Neural progenitor cell (in vitro differentiated cells): Measurements from ENCODE around the gene RNF11. TPM values are rescaled to one million over a fixed set of nuclear protein-coding genes. Genes with fewer than 3 reads are reported as not detected.
"Not testable (repeated sequence)": the region's sequence is repeated elsewhere in the genome, so short reads cannot be mapped to it uniquely, and the experiment has no call there.

Experiments used
- DNase-seq: peaks from one replicate; pipeline ENCODE4 v3.0.0-alpha.2; 2016; ENCODE audit warnings: low spot score
- H2AFZ ChIP-seq: fragments of 200-600 bp; sonication (generic); replicated peaks from 2 replicates; pipeline ENCODE4 v1.6.1; 2016; ENCODE audit warnings: antibody characterized with exemption
- H3F3A ChIP-seq: fragments of 200-600 bp; sonication (generic); 2 replicates; pipeline ENCODE4 v1.6.1; 2016; ENCODE audit warnings: antibody characterized with exemption, low read depth
- H3K27ac ChIP-seq: fragments of 200-600 bp; sonication (generic); 2 replicates; pipeline ENCODE4 v1.5.1; 2016; ENCODE audit warnings: mild to moderate bottlenecking
- H3K27me3 ChIP-seq: fragments of 200-600 bp; sonication (generic); 2 replicates; pipeline ENCODE4 v1.6.1; 2016; ENCODE audit warnings: mild to moderate bottlenecking, moderate library complexity
- H3K36me3 ChIP-seq: fragments of 200-600 bp; sonication (generic); 2 replicates; pipeline ENCODE4 v1.5.1; 2016
- H3K4me1 ChIP-seq: fragments of 200-600 bp; sonication (generic); 2 replicates; pipeline ENCODE4 v1.6.1; 2016; ENCODE audit warnings: mixed run types
- H3K4me2 ChIP-seq: fragments of 200-600 bp; sonication (generic); 2 replicates; pipeline ENCODE4 v1.6.1; 2016
- H3K4me3 ChIP-seq: fragments of 200-600 bp; sonication (generic); 2 replicates; pipeline ENCODE4 v1.5.1; 2016
- H3K79me2 ChIP-seq: fragments of 200-600 bp; sonication (generic); 2 replicates; pipeline ENCODE4 v1.6.1; 2016; ENCODE audit warnings: low read depth
- H3K9ac ChIP-seq: fragments of 200-600 bp; sonication (generic); 2 replicates; pipeline ENCODE4 v1.6.1; 2016
- H3K9me3 ChIP-seq: fragments of 200-600 bp; sonication (generic); 2 replicates; pipeline ENCODE4 v1.5.1; 2016; ENCODE audit warnings: low read depth
- H4K20me1 ChIP-seq: fragments of 200-600 bp; sonication (generic); 2 replicates; pipeline ENCODE4 v1.6.1; 2016; ENCODE audit warnings: low read depth
- H3K27ac Mint-ChIP-seq: 3 replicates; pipeline ENCODE4 v1.8.0; 2021; ENCODE audit warnings: mixed read lengths
- H3K27me3 Mint-ChIP-seq: 2 replicates; pipeline ENCODE4 v1.8.0; 2022; ENCODE audit warnings: low read depth, mild to moderate bottlenecking, inconsistent platforms, moderate library complexity, mixed read lengths; ENCODE audit not compliant: insufficient read depth
- H3K36me3 Mint-ChIP-seq: 3 replicates; pipeline ENCODE4 v1.8.0; 2021; ENCODE audit warnings: mixed read lengths
- H3K4me1 Mint-ChIP-seq: 3 replicates; pipeline ENCODE4 v1.8.0; 2021; ENCODE audit warnings: mixed read lengths
- H3K4me3 Mint-ChIP-seq: 3 replicates; pipeline ENCODE4 v1.8.0; 2021; ENCODE audit warnings: mild to moderate bottlenecking, moderate library complexity, mixed read lengths
- H3K9me3 Mint-ChIP-seq: 3 replicates; pipeline ENCODE4 v1.8.0; 2020; ENCODE audit warnings: mixed read lengths
- CTCF ChIP-seq: fragments of 200-600 bp; sonication (generic); IDR thresholded peaks from 2 replicates; pipeline ENCODE4 v1.5.1; 2017; ENCODE audit warnings: antibody characterized with exemption, mild to moderate bottlenecking
- EZH2 ChIP-seq: fragments of 200-600 bp; sonication (generic); IDR thresholded peaks from 2 replicates; pipeline ENCODE4 v1.6.1; 2017; ENCODE audit warnings: antibody characterized with exemption, mild to moderate bottlenecking, moderate library complexity
- EZH2phosphoT487 ChIP-seq: fragments of 200-600 bp; sonication (generic); IDR thresholded peaks from 2 replicates; pipeline ENCODE4 v1.6.1; 2017; ENCODE audit warnings: antibody characterized with exemption
- total RNA-seq: library from RNA; depleted of rRNA; stranded (reverse); fragments of >200 nt; gene quantifications from 2 replicates; pipeline ENCODE4 v1.2.3, GENCODE V29; 2015; ENCODE audit warnings: low replicate concordance

The RNF11 gene
- total RNA-seq, 1 donor from 2014 or later: 108 TPM

GRCh38 chr1:51222136-51222787 is 13.8 kb upstream of the RNF11 start:
- no peaks in the 10 kb centered on the region for H3K36me3 Mint-ChIP-seq
- no peak overlapping the region for H3K4me3 ChIP-seq

GRCh38 chr1:51222809-51223208 is 13.3 kb upstream of the RNF11 start:
- Histone ChIP-seq H3K27me3 (no peaks in the 10 kb centered on the region), H3K36me3 (no peaks in the 10 kb centered on the region), H3K4me1 (no peaks in the 10 kb centered on the region), H2AFZ (no peak overlapping the region), H4K20me1 (no peaks in the 10 kb centered on the region), H3K79me2 (no peaks in the 10 kb centered on the region), H3K4me3 (no peak overlapping the region), H3F3A (no peaks in the 10 kb centered on the region), H3K9ac (no peak overlapping the region), H3K27ac (no peak overlapping the region), H3K4me2 (no peak overlapping the region), H3K9me3 (no peaks in the 10 kb centered on the region)
- H3K4me3 Mint-ChIP-seq: no peak overlapping the region
- H3K27me3 Mint-ChIP-seq: no peaks in the 10 kb centered on the region
- no peaks in the 10 kb centered on the region for H3K9me3 Mint-ChIP-seq
- H3K36me3 Mint-ChIP-seq: no peaks in the 10 kb centered on the region
- TF ChIP-seq EZH2phosphoT487 (no peak), CTCF (no peak), EZH2 (no peak)
- H3K4me1 Mint-ChIP-seq: peaks cover 5% of the 10 kb centered on the region
- no peak overlapping the region for H3K27ac Mint-ChIP-seq
- DNase-seq: no peak

More at GRCh38 chr1:51222136-51222787, 13.8 kb upstream of the RNF11 start:
- no peaks in the 10 kb centered on the region for H4K20me1 ChIP-seq
- Mint-ChIP-seq H3K27me3 (no peaks in the 10 kb centered on the region), H3K9me3 (no peaks in the 10 kb centered on the region), H3K4me1 (peaks cover 5% of the 10 kb centered on the region), H3K27ac (no peak overlapping the region), H3K4me3 (no peak overlapping the region)
- DNase-seq: no peak
- no peak overlapping the region for H3K27ac ChIP-seq
- H3K9me3 ChIP-seq: no peaks in the 10 kb centered on the region
- TF ChIP-seq EZH2 (no peak), CTCF (no peak), EZH2phosphoT487 (no peak)
- H3K79me2 ChIP-seq: no peaks in the 10 kb centered on the region
- H3K9ac ChIP-seq: no peak overlapping the region
- no peaks in the 10 kb centered on the region for H3K4me1 ChIP-seq
- no peaks in the 10 kb centered on the region for H3F3A ChIP-seq
- H3K36me3 ChIP-seq: no peaks in the 10 kb centered on the region
- no peaks in the 10 kb centered on the region for H3K27me3 ChIP-seq
- H3K4me2 ChIP-seq: no peak overlapping the region
- no peak overlapping the region for H2AFZ ChIP-seq

GRCh38 chr1:51224255-51224654 is 11.8 kb upstream of the RNF11 start:
- no peaks in the 10 kb centered on the region for H3F3A ChIP-seq
- H3K79me2 ChIP-seq: no peaks in the 10 kb centered on the region
- H3K27ac Mint-ChIP-seq: no peak overlapping the region
- no peaks in the 10 kb centered on the region for H3K27me3 Mint-ChIP-seq
- no peak overlapping the region for H3K4me3 ChIP-seq
- H3K36me3 Mint-ChIP-seq: no peaks in the 10 kb centered on the region
- no peak for TF ChIP-seq EZH2
- TF ChIP-seq CTCF: no peak
- no peaks in the 10 kb centered on the region for H3K36me3 ChIP-seq
- H3K27me3 ChIP-seq: no peaks in the 10 kb centered on the region
- no peaks in the 10 kb centered on the region for H3K9me3 Mint-ChIP-seq
- no peak overlapping the region for H3K4me3 Mint-ChIP-seq
- DNase-seq: no peak
- no peak overlapping the region for H3K4me2 ChIP-seq
- no peaks in the 10 kb centered on the region for H3K9me3 ChIP-seq
- no peaks in the 10 kb centered on the region for H3K4me1 ChIP-seq
- H3K27ac ChIP-seq: no peak overlapping the region
- no peaks in the 10 kb centered on the region for H4K20me1 ChIP-seq
- no peak overlapping the region for H3K9ac ChIP-seq
- peaks cover 12% of the 10 kb centered on the region for H3K4me1 Mint-ChIP-seq
- no peak overlapping the region for H2AFZ ChIP-seq

- H3K4me1 Mint-ChIP-seq, H3F3A ChIP-seq, H3K36me3 ChIP-seq, H2AFZ ChIP-seq, DNase-seq, H3K9me3 ChIP-seq, H4K20me1 ChIP-seq, H3K4me1 ChIP-seq, H3K27ac ChIP-seq, H3K79me2 ChIP-seq, H3K27me3 ChIP-seq, H3K4me3 Mint-ChIP-seq, H3K36me3 Mint-ChIP-seq, H3K27me3 Mint-ChIP-seq, H3K4me3 ChIP-seq, H3K27ac Mint-ChIP-seq, H3K9me3 Mint-ChIP-seq, H3K4me2 ChIP-seq, H3K9ac ChIP-seq: not testable (repeated sequence)
These were observed 8.7 kb upstream of the RNF11 start for GRCh38 chr1:51227231-51227960.

- H3F3A ChIP-seq, H4K20me1 ChIP-seq, H3K27ac ChIP-seq, H3K27ac Mint-ChIP-seq, H3K27me3 ChIP-seq, H3K4me3 ChIP-seq, H3K36me3 Mint-ChIP-seq, H3K4me2 ChIP-seq, H3K4me1 ChIP-seq, DNase-seq, H3K27me3 Mint-ChIP-seq, H3K9me3 ChIP-seq, H3K79me2 ChIP-seq, H3K4me1 Mint-ChIP-seq, H3K36me3 ChIP-seq, H3K9ac ChIP-seq, H2AFZ ChIP-seq, H3K9me3 Mint-ChIP-seq, H3K4me3 Mint-ChIP-seq: not testable (repeated sequence)
These were observed 7.6 kb upstream of the RNF11 start for GRCh38 chr1:51228471-51228870.
